Stimulated activated CD4-positive, alpha-beta T cell treated with anti-CD3 and anti-CD28 coated beads, Interleukin-12 subunit alpha, Interleukin-12 subunit beta, amount 100 ng/mL, for 24 hours (primary cell): Measurements from ENCODE around the gene ULK2.
A peak's percentile ranks its signal among the peaks of the same experiment; 100 is the strongest.

ENCODE experiments used
- DNase-seq, 2 experiments: peaks; one replicate each; pipeline ENCODE4 v3.0.0-alpha.2; 2020; ENCODE audit warnings: low read depth in 2 of 2

The ULK2 gene

GRCh38 chr17:19726631-19727376 lies 140.9 kb downstream of the ULK2 start:
- no peak for DNase-seq

GRCh38 chr17:19725486-19725885 lies 142.2 kb downstream of the ULK2 start:
- DNase-seq: no peak

- peak in 1 of 2 experiments; percentile 43 for DNase-seq
These were observed 143.0 kb downstream of the ULK2 start for GRCh38 chr17:19724501-19725420.

- DNase-seq: no peak
These were observed 143.8 kb downstream of the ULK2 start for GRCh38 chr17:19723964-19724363.
